Jurkat, Clone E6-1 (cell line): ENCODE measurements around the gene RAPH1.
A peak's percentile ranks its signal among the peaks of the same experiment; 100 is the strongest.
"Not testable (repeated sequence)": the region's sequence is repeated elsewhere in the genome, so short reads cannot be mapped to it uniquely, and the experiment has no call there.

Source experiments
- DNase-seq: peaks from one replicate; pipeline ENCODE4 v3.0.0-alpha.2; 2011; ENCODE audit warnings: low read depth, low spot score
- H3K4me3 ChIP-seq: 2 replicates; pipeline ENCODE4 v1.5.1; 2011; ENCODE audit warnings: mild to moderate bottlenecking, low read length, control low read depth, moderate library complexity

The RAPH1 gene

GRCh38 chr2:203549406-203549805 lies 14.3 kb upstream of the RAPH1 start:
- H3K4me3 ChIP-seq: no peak overlapping the region
- no peak for DNase-seq

DNA sequence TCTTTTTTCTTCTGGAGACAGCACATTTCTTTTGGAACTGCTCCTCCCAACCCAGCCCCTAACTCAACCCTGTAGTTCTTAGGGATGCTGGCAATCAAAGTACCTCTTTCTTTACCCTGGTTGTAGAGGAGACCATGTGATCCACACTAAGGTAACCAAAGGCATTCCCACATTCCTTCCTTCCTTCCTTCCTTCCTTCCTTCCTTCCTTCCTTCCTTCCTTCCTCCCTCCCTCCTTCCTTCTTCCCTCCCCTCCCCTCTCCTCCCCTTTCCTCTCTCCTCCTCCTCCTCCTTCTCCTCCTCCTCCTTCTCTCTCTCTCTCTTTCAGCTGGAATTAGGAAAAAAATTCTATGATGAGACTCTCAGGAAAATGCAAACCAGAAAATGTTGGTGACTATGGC lies 13.8 kb upstream of the RAPH1 start:
- DNase-seq: no peak

GRCh38 chr2:203547356-203547755 lies 12.3 kb upstream of the RAPH1 start:
- H3K4me3 ChIP-seq: no peak overlapping the region
- DNase-seq: no peak

More for the DNA sequence above, 13.8 kb upstream of the RAPH1 start:
- H3K4me3 ChIP-seq: no peak overlapping the region

- DNase-seq: no peak
- H3K4me3 ChIP-seq: no peak overlapping the region
These were observed 9.3 kb upstream of the RAPH1 start for GRCh38 chr2:203544402-203544801.

DNA sequence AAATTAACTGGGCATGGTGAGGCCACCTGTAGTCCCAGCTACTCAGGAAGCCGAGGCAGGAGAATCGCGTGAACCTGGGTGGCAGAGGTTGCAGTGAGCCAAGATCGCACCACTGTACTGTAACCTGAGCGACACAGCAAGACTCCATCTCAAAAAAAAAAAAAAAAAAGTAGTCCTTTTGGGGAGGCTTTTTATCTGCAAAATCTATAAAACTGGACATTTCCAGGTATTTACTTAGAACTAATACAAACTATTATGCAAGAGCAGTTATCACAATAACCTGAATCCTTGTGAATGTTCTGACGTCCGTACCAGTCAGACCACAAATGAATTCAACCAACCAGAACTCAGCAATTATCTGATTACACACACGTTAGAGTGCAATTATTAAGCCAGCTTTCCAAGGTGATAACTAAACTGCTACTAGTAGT lies 8.8 kb upstream of the RAPH1 start:
- no peak overlapping the region for H3K4me3 ChIP-seq
- no peak for DNase-seq

DNA sequence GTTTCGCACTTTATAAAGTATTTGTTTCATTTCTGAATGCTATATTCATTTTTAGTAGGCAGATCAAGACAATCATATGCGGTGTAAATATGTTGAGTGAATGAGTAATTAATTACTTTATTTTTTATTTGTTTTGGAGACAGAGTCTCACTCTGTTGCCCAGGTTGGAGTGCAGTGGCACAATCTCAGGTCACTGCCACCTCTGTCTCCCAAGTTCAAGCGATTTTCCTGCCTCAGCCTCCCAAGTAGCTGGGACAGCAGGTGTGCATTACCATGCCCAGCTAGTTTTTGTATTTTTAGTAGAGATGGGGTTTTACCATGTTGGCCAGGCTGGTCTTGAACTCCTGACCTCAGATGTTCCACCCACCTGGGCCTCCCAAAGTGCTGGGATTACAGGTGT lies 5.5 kb upstream of the RAPH1 start:
- not testable (repeated sequence) for H3K4me3 ChIP-seq, DNase-seq

GRCh38 chr2:203538237-203538636 lies 3.1 kb upstream of the RAPH1 start:
- not testable (repeated sequence) for DNase-seq

GRCh38 chr2:203536586-203536951 lies 1.5 kb upstream of the RAPH1 start:
- not testable (repeated sequence) for H3K4me3 ChIP-seq, DNase-seq

More at GRCh38 chr2:203538237-203538636, 3.1 kb upstream of the RAPH1 start:
- not testable (repeated sequence) for H3K4me3 ChIP-seq

- H3K4me3 ChIP-seq: peak overlapping the region; percentile 44
- DNase-seq: no peak
These were observed 884 bp upstream of the RAPH1 start for GRCh38 chr2:203535784-203536585.

DNA sequence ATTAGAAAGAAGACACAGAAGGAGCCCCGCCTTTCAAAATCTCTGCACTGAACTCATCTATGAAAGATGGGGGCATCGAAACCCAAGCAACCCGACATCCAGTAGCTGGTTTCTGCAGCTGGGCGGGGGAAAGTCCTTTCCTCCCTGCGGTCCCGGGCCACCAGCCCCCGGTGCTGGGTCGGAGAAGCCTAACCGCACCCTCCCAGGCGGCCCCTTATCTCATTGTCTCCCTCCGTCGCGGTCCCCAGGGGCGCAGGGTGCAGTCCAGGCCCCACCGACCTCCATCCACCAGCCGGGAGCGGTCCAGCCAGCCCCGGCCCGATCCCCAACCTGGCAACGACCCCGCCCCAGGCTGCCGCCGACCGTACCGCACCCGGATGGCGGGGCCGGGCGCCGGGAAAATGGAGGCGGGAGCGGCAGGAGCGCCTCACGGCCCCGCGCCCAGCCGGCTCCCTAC lies 452 bp downstream of the RAPH1 start:
- DNase-seq: no peak
- H3K4me3 ChIP-seq: peak overlapping the region; percentile 44

DNA sequence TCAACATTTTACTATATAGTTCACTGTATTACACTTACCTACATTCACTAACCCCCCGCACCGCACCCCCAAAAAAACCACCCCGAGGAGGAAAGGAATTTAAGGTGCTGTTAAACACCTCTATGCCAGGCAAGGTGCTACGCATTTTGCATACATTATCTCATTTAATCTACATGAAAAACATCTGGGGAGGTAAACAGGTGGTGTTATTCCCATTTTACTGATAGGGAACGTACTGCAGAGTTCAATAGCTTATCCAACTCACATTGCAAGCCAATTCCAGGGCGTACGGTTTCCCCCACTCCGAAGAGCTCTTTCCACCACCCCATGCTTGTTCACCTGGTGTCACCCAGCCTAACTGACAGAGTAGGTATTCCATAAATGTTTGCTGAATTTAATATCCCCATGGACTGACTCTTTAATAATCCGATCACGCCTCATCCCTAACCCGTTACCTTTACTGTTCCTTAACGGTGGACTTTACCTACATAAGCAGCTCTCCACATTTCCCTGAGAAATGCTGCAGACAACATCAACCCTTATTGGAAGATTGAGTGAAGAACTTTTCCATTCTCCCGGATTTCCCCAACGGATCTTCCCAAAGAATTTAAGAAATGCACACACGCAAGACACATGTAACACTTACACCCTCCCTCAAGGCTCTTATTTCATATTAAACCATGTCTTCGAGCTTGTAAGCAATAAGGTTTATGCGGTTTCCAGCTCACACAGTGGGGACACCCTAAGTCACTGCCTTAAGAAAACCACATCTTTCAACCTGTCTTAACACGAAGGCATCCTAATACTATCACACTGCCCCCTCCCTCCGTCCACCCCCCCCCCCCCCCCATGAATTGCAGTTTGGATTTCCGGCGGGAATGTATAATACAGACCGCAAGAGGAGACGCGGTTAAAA lies 1.2 kb downstream of the RAPH1 start:
- H3K4me3 ChIP-seq: no peak overlapping the region
- DNase-seq: peak; percentile 57

DNA sequence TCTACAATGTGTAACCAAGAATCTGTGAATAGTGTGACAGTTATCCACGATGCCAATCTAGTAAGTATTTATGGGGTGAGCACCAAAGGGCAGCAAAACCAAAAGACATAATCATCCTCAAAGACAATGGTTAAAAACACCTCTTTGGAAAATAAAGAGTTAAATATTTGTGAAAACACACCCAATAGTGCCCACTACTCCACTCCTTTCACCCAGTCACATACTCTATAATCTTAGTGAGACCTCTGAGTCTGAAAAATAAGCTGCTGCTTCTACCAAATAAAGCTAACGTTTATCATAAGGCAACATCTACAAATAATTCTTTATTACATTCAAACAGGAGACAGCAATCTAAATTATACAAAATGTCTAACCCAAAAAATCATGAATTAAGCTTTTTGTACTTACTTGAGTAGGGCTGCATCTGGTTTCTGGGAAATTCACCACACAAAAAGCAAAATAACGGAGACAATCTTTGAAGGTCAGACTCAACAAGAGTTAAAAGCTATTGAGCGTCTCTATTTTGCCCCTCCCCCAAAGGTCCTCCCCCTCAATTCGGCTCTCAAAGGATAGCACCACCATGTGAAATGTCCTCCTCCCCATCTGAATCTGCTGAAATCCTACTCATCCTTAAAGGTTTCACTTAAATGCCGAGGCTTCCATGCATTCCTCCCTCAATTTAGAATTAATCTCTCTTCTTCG lies 2.0 kb downstream of the RAPH1 start:
- DNase-seq: no peak

GRCh38 chr2:203527719-203528118 lies 7.4 kb downstream of the RAPH1 start:
- DNase-seq: no peak
- H3K4me3 ChIP-seq: no peak overlapping the region

More for the DNA sequence above, 2.0 kb downstream of the RAPH1 start:
- no peak overlapping the region for H3K4me3 ChIP-seq

- DNase-seq, H3K4me3 ChIP-seq: not testable (repeated sequence)
These were observed 21.8 kb downstream of the RAPH1 start for GRCh38 chr2:203513268-203513667.

GRCh38 chr2:203510941-203511305 lies 24.2 kb downstream of the RAPH1 start:
- DNase-seq: no peak
- no peak overlapping the region for H3K4me3 ChIP-seq

- DNase-seq: no peak
- H3K4me3 ChIP-seq: no peak overlapping the region
These were observed 24.7 kb downstream of the RAPH1 start for GRCh38 chr2:203510256-203510940.

- not testable (repeated sequence) for DNase-seq, H3K4me3 ChIP-seq
These were observed 31.6 kb downstream of the RAPH1 start for GRCh38 chr2:203503460-203503859.

- H3K4me3 ChIP-seq: no peak overlapping the region
- no peak for DNase-seq
These were observed 33.2 kb downstream of the RAPH1 start for GRCh38 chr2:203501873-203502272.

- no peak overlapping the region for H3K4me3 ChIP-seq
- no peak for DNase-seq
These were observed 34.1 kb downstream of the RAPH1 start for GRCh38 chr2:203500951-203501350.
